CD14-positive monocyte (primary cell): ENCODE results near the gene FIP1L1. TPM values are rescaled to one million over a fixed set of nuclear protein-coding genes. Genes with fewer than 3 reads are reported as not detected.
A peak's percentile ranks its signal among the peaks of the same experiment; 100 is the strongest.

Experiments used
- DNase-seq, 3 donors: peaks; one replicate each; pipeline ENCODE4 v3.0.0-alpha.2; 2011 to 2022
- H2AFZ ChIP-seq: 2 replicates; pipeline ENCODE4 v1.6.0; 2012; ENCODE audit warnings: mild to moderate bottlenecking, low read depth, low read length, inconsistent platforms; ENCODE audit not compliant: insufficient read depth, poor library complexity, severe bottlenecking
- H3K27ac ChIP-seq, 2 donors: 1 replicate in 1 of 2; 2 replicates in 1 of 2; pipeline ENCODE4 v1.5.1; 2012 to 2013; ENCODE audit warnings: low read length in 2 of 2, control low read depth in 1 of 2, inconsistent platforms in 1 of 2, low read depth in 1 of 2, mild to moderate bottlenecking in 1 of 2
- H3K27me3 ChIP-seq, 2 donors: one replicate each; pipeline versions ENCODE4 v1.6.0 to v1.6.1; 2011 to 2013; ENCODE audit warnings: low read length in 2 of 2; ENCODE audit not compliant: control insufficient read depth in 2 of 2, insufficient read depth in 2 of 2
- H3K36me3 ChIP-seq, 2 donors: replicated peaks in 1 of 2; 1 replicate in 1 of 2; 2 replicates in 1 of 2; pipeline versions ENCODE4 v1.5.1 to v1.6.1; 2012 to 2013; ENCODE audit warnings: low read length in 2 of 2, control low read depth in 1 of 2, inconsistent platforms in 1 of 2, mild to moderate bottlenecking in 1 of 2; ENCODE audit not compliant: insufficient read depth in 2 of 2, control insufficient read depth in 1 of 2
- H3K4me1 ChIP-seq, 2 donors: 1 replicate in 1 of 2; 2 replicates in 1 of 2; pipeline versions ENCODE4 v1.5.1 to v1.6.1; 2012 to 2013; ENCODE audit warnings: low read length in 2 of 2, control low read depth in 1 of 2, inconsistent platforms in 1 of 2, mild to moderate bottlenecking in 1 of 2, moderate library complexity in 1 of 2; ENCODE audit not compliant: insufficient read depth in 2 of 2, control insufficient read depth in 1 of 2
- H3K4me2 ChIP-seq: replicated peaks from 2 replicates; pipeline ENCODE3; 2012; ENCODE audit warnings: low read length, moderate library complexity, mild to moderate bottlenecking; ENCODE audit not compliant: poor library complexity, severe bottlenecking; ENCODE audit errors: extremely low read depth
- H3K4me3 ChIP-seq, 3 experiments: fragments of 200-600 bp in 1 of 3; sonication (generic) in 1 of 3; replicated peaks in 1 of 3; 1 replicate in 2 of 3; 2 replicates in 1 of 3; pipeline ENCODE4 v1.5.1; 2011 to 2013; ENCODE audit warnings: low read length in 3 of 3, mild to moderate bottlenecking in 3 of 3, control low read depth in 2 of 3, low read depth in 2 of 3, inconsistent platforms in 1 of 3, moderate library complexity in 1 of 3
- H3K79me2 ChIP-seq: 2 replicates; pipeline ENCODE4 v1.6.0; 2012; ENCODE audit warnings: mild to moderate bottlenecking, control low read depth, inconsistent platforms, low read length, moderate library complexity; ENCODE audit not compliant: insufficient read depth
- H3K9ac ChIP-seq: 2 replicates; pipeline ENCODE4 v1.6.0; 2017; ENCODE audit warnings: low read length, mild to moderate bottlenecking; ENCODE audit not compliant: insufficient read depth, poor library complexity, severe bottlenecking
- H3K9me3 ChIP-seq, 2 donors: replicated peaks in 1 of 2; 1 replicate in 1 of 2; 2 replicates in 1 of 2; pipeline versions ENCODE4 v1.5.1 to v1.6.1; 2012 to 2013; ENCODE audit warnings: low read length in 2 of 2, control low read depth in 1 of 2; ENCODE audit not compliant: control insufficient read depth in 1 of 2, insufficient read depth in 1 of 2
- H4K20me1 ChIP-seq: 2 replicates; pipeline ENCODE4 v1.6.0; 2012; ENCODE audit warnings: mild to moderate bottlenecking, low read length, control low read depth, moderate library complexity; ENCODE audit not compliant: insufficient read depth
- H3K27ac Mint-ChIP-seq, 7 donors: one replicate each; pipeline ENCODE4 v1.8.0; 2020; ENCODE audit warnings: mild to moderate bottlenecking in 7 of 7, mixed read lengths in 7 of 7, moderate library complexity in 6 of 7, inconsistent platforms in 2 of 7
- H3K27me3 Mint-ChIP-seq, 3 donors: one replicate each; pipeline ENCODE4 v1.8.0; 2021 to 2022; ENCODE audit warnings: low read depth in 3 of 3, mild to moderate bottlenecking in 3 of 3, mixed read lengths in 3 of 3, moderate library complexity in 3 of 3, inconsistent platforms in 1 of 3
- H3K36me3 Mint-ChIP-seq, 2 donors: one replicate each; pipeline ENCODE4 v1.8.0; 2020; ENCODE audit warnings: mixed read lengths in 2 of 2, inconsistent platforms in 1 of 2, mild to moderate bottlenecking in 1 of 2
- H3K4me1 Mint-ChIP-seq: one replicate; pipeline ENCODE4 v1.8.0; 2020; ENCODE audit warnings: mild to moderate bottlenecking, mixed read lengths
- H3K4me3 Mint-ChIP-seq, 2 donors: one replicate each; pipeline ENCODE4 v1.8.0; 2020; ENCODE audit warnings: mild to moderate bottlenecking in 2 of 2, mixed read lengths in 2 of 2, moderate library complexity in 1 of 2
- H3K9me3 Mint-ChIP-seq, 7 donors: one replicate each; pipeline ENCODE4 v1.8.0; 2020 to 2022; ENCODE audit warnings: mixed read lengths in 7 of 7, mild to moderate bottlenecking in 6 of 7, moderate library complexity in 6 of 7, inconsistent platforms in 2 of 7
- CTCF ChIP-seq: fragments of 200-600 bp; IDR thresholded peaks from one replicate; pipeline ENCODE4 v1.8.0; 2022; ENCODE audit warnings: antibody characterized with exemption, mild to moderate bottlenecking
- WGBS: methylation state at CpG from one replicate; pipeline ENCODE4 v1.1.5; 2013; ENCODE audit warnings: missing lambda C conversion rate; ENCODE audit not compliant: insufficient coverage; 5-methylcytosine and 5-hydroxymethylcytosine counted together
- intact Hi-C, 2 donors: fragments of 100-400 bp; cut with micrococcal nuclease; formaldehyde crosslinking; loops; one replicate each; pipeline versions ENCODE4 v1.15.0 to v1.15.1; 2023
- polyA plus RNA-seq, 3 donors: library from polyadenylated mRNA; depleted of rRNA in 1 of 3; unstranded in 2 of 3; stranded (reverse) in 1 of 3; fragments of 300-500 nt in 2 of 3; fragments of >200 nt in 1 of 3; fragmentation: Illumina TruSeq in 2 of 3; gene quantifications; 1 replicate in 2 of 3; 2 replicates in 1 of 3; pipeline ENCODE4 v1.2.3, GENCODE V29; 2012 to 2021

Gene FIP1L1
- polyA plus RNA-seq, 3 donors, result 14.5 to 36.9 (median 25.4) TPM

DNA sequence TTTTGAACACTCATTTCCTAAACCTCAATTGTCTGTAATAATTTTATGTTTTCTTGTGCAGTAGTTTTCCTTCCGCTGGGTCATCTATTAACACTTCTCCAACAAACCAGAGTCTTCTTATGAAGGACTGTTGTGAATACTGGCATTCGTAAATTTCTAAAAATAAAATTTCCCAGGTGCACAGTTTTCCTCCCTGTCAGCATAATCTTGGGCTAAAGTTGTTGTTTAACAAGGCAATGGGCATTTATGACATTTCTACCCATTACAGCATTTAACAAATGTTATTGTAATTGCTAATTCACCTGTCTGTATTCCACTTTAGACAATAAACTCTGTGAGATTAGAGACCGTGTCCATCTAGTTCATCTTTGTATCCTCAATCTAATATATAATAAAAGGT is 12.8 kb upstream of the FIP1L1 start:
- WGBS, result no CpG with 5 or more reads among the region's 3 CpGs
- Mint-ChIP-seq H3K9me3 (peaks cover 0 to 2% (median 0%) of the 10 kb centered on the region in 7 donors), H3K27me3 (peaks cover 2 to 8% (median 6%) of the 10 kb centered on the region in 3 donors), H3K36me3 (peaks cover 5 to 8% of the 10 kb centered on the region in 2 donors), H3K27ac (no peak overlapping the region), H3K4me1 (peaks cover 43% of the 10 kb centered on the region), H3K4me3 (peak overlapping the region; percentile 90 to 97)
- no peaks in the 10 kb centered on the region for H3K36me3 ChIP-seq
- no peak overlapping the region for H3K9ac ChIP-seq
- H3K27me3 ChIP-seq, result no peaks in the 10 kb centered on the region
- H2AFZ ChIP-seq, result no peak overlapping the region
- no peak for TF ChIP-seq CTCF
- peak overlapping the region; percentile 99 for H3K4me2 ChIP-seq
- H3K4me3 ChIP-seq, result peak overlapping the region in 1 of 3 experiments; percentile 99
- H4K20me1 ChIP-seq, result no peaks in the 10 kb centered on the region
- peaks cover 18 to 23% of the 10 kb centered on the region in 2 donors for H3K4me1 ChIP-seq
- no peaks in the 10 kb centered on the region for H3K9me3 ChIP-seq
- DNase-seq, result no peak
- peaks cover 52% of the 10 kb centered on the region for H3K79me2 ChIP-seq
- intact Hi-C loops, result loop anchor here in 1 of 2 donors (5.0 kb wide), 1 partner anchor 1522 kb away; the partner anchor contains the start of gene DCUN1D4
- H3K27ac ChIP-seq, result no peak overlapping the region

- intact Hi-C loops, result loop anchor here in 1 of 2 donors (5.0 kb wide), 1 partner anchor 1523 kb away; the partner anchor contains the start of gene DCUN1D4
- Histone ChIP-seq H3K27me3 (no peaks in the 10 kb centered on the region), H3K9ac (peak overlapping the region; percentile 77), H3K4me2 (peak overlapping the region; percentile 99), H3K9me3 (no peaks in the 10 kb centered on the region), H3K4me1 (peaks cover 18 to 23% of the 10 kb centered on the region in 2 donors), H3K27ac (peak overlapping the region; percentile 42 to 90), H3K36me3 (no peaks in the 10 kb centered on the region), H3K79me2 (peaks cover 49% of the 10 kb centered on the region), H2AFZ (peak overlapping the region; percentile 100), H3K4me3 (peak overlapping the region; percentile 59 to 99 (median 84)), H4K20me1 (no peaks in the 10 kb centered on the region)
- Mint-ChIP-seq H3K4me1 (peaks cover 43% of the 10 kb centered on the region), H3K9me3 (peaks cover 0 to 2% (median 0%) of the 10 kb centered on the region in 7 donors), H3K27me3 (peaks cover 4 to 12% (median 6%) of the 10 kb centered on the region in 3 donors), H3K27ac (peak overlapping the region; percentile 69 to 95 (median 92)), H3K4me3 (peak overlapping the region; percentile 90 to 97), H3K36me3 (peaks cover 3 to 8% of the 10 kb centered on the region in 2 donors)
- peak in 1 of 3 donors; percentile 11 for DNase-seq
- TF ChIP-seq CTCF, result no peak
- 0% methylated on average over 5 of the region's 8 CpGs for WGBS
Measured at GRCh38 chr4:53365121-53365485, 12.3 kb upstream of the FIP1L1 start.
